ENCODE data around the gene TENM4.

TENM4 gene

GRCh38 chr11:79078456-79078855 is 362.4 kb downstream of the TENM4 start:
- DNase-seq = no peak

GRCh38 chr11:79077702-79078330 is 363.0 kb downstream of the TENM4 start:
- DNase-seq = no peak

DNA sequence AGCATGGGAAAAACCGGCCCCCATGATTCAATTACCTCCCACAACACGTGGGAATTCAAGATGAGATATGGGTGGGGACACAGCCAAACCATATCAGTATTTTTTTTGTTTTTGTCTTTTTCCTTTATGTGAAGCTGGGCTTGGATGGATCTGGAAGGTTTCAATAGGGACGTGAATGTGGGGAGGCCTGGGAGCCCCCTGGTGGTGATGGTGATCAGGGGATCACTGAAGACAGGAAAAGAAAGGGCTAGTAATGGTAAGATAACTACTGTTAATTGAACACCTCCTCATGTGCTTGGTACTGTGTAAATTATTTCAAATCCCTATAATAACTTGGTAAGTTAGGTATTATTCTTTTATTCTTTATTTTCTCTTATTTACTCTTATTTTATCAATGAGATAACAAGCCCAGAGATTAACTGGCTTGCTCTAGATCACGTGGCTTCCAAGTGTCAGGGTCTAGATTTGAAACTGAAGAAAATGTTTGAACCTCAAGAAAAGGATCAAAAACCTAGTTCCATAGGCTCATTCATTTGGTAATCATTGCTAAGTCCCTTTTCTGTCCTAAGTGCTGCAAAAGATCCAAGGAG is 364.2 kb downstream of the TENM4 start:
- no peak for DNase-seq

- no peak for DNase-seq
Measured at GRCh38 chr11:79074547-79074946, 366.3 kb downstream of the TENM4 start.

DNA sequence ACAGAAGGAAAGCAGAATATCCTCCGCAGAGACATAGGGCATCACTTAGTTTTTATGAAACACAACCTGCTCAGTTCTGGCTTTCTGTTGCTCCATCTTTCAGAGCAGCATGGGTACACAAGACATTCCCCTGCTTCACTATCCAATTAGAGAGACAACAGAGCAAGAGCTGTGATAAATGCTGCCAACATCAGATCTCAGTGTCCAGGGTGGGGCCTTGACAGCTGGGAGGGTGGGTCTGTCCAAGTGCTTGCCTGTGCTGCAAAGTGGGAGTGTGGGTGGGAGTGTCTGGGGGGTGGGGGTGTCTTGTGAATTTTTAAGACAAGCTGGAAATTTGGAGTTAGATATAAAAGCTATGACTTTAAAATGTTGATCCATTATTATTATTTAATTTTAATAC is 369.6 kb downstream of the TENM4 start:
- no peak for DNase-seq

GRCh38 chr11:79070518-79070917 is 370.3 kb downstream of the TENM4 start:
- DNase-seq = no peak

- no peak for DNase-seq
Measured at GRCh38 chr11:79069504-79069903, 371.3 kb downstream of the TENM4 start.

- no peak for DNase-seq
Measured at GRCh38 chr11:79068356-79068755, 372.5 kb downstream of the TENM4 start.

DNA sequence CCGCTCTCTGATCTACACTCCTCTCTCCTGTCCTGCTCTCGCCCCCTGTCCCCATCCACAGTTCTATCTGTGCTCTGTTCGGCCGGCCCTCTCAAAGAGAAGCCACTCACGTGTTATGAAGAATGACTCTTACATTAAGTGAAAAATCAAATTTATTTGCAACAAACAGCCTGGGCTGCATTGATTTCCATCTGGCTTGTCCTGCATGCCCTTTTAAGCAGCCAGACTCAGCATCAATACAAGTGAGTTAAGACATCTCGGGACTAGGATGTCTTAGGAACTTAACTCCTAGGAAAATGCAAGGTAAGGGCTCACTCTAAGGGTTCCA is 373.5 kb downstream of the TENM4 start:
- no peak for DNase-seq

DNA sequence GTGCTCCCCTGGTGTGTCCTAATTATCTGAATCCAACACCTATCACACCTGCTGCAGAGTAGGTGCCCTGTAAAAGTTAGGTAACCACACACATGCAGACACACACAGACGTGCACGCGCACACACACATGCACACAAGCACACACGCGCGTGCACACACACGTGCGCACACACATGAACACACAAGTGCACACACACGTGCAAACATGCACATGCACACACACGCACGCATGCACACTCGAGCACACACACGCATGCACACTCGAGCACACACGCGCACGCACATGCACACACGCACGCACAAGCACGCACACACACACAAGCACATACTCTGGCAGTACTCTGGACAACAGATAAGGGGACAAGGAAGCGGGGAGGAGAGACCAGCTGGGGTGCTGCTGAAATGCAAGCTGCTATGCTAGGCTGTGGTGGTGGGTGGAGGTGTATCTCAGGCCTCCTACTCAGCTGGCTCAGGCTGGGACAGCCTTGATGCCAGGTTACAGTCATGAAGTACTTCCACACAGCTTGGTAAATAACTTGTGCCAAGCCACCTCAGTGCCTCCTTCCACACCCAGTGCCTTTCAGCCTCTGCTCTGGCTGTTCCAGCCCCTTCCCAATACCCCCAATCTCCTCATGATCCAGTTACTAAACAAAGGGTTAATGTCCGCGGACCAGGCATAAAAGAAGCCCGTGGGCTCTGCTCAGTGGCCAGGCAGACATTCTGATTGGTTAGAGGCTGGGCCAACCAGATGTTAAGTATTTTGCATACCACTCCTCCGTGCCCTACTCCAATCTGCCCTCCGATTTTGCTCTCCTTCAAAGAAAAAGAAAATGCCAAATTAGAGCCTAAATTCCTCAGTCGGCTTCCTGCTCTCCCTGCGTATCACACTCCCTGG is 374.1 kb downstream of the TENM4 start:
- DNase-seq = no peak

- DNase-seq = no peak
Measured at GRCh38 chr11:79062814-79063762, 377.7 kb downstream of the TENM4 start.

- DNase-seq = no peak
Measured at GRCh38 chr11:79060081-79060953, 380.5 kb downstream of the TENM4 start.

- DNase-seq = no peak
Measured at GRCh38 chr11:79059141-79059540, 381.7 kb downstream of the TENM4 start.

- no peak for DNase-seq
Measured at GRCh38 chr11:79055856-79056631, 384.8 kb downstream of the TENM4 start.

DNA sequence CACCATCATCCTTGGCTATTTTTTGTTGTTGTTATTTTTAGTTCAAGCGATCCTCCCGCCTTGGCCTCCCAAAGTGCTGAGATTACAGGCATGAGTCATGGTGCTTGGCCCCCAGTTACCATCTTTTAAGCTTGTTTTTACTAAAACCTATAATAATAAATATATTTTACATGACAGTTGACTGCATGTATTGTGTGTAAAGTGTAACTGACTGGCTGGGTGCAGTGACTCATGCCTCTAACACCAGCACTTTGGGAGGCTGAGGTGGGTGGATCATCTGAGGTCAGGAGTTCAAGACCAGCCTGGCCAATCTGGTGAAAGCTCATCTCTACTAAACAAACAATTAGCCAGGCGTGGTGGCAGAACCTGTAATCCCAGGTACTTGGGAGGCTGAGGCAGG is 386.2 kb downstream of the TENM4 start:
- DNase-seq = no peak

- no peak for DNase-seq
Measured at GRCh38 chr11:79052544-79052943, 388.3 kb downstream of the TENM4 start.

GRCh38 chr11:79050786-79051185 is 390.0 kb downstream of the TENM4 start:
- no peak for DNase-seq

DNA sequence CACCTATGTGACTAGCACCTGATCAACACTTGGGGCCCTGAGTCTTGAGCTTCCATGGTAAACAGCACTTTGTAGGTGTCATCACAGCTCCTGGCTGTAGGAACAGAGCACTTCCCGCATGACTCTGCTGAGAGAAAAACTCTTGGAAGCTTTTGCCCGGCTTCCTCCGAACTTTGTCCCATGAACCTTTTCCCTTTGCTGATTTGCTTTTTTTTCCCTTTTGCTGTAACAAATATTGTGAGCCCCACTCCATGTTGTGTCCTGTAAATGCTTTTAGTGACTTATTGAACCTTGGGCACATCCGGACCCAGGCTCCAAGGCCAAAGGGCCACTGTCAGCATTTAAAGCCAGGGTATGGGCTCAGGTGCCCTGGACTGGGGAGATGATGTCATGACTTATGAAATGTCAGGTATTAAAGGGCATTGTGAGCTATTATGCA is 391.1 kb downstream of the TENM4 start:
- no peak for DNase-seq

- no peak for DNase-seq
Measured at GRCh38 chr11:79047980-79048379, 392.9 kb downstream of the TENM4 start.

GRCh38 chr11:79047321-79047720 is 393.5 kb downstream of the TENM4 start:
- DNase-seq = no peak

DNA sequence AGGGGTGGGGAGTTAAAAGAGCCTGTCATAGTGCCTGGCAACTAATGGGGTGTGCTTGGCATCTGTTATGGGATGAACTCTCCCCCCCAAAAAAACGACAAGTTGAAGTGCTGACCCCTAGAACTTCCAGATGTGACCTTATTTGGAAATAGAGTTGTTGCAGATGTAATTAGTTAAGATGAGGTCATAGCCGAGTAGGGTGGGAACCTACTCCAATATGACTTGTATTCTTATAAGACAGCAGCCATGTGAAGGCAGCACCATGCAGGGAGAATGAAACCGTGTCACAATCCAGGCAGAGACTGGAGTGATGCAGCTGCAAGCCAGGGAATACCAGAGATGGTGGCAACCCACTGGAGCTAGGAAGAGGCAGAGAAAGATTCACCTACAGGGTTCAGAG is 394.5 kb downstream of the TENM4 start:
- DNase-seq = no peak
